ENCODE data around the gene DZIP3. TPM values are rescaled to one million over a fixed set of nuclear protein-coding genes. Genes with fewer than 3 reads are reported as not detected.

The DZIP3 gene, protein sequence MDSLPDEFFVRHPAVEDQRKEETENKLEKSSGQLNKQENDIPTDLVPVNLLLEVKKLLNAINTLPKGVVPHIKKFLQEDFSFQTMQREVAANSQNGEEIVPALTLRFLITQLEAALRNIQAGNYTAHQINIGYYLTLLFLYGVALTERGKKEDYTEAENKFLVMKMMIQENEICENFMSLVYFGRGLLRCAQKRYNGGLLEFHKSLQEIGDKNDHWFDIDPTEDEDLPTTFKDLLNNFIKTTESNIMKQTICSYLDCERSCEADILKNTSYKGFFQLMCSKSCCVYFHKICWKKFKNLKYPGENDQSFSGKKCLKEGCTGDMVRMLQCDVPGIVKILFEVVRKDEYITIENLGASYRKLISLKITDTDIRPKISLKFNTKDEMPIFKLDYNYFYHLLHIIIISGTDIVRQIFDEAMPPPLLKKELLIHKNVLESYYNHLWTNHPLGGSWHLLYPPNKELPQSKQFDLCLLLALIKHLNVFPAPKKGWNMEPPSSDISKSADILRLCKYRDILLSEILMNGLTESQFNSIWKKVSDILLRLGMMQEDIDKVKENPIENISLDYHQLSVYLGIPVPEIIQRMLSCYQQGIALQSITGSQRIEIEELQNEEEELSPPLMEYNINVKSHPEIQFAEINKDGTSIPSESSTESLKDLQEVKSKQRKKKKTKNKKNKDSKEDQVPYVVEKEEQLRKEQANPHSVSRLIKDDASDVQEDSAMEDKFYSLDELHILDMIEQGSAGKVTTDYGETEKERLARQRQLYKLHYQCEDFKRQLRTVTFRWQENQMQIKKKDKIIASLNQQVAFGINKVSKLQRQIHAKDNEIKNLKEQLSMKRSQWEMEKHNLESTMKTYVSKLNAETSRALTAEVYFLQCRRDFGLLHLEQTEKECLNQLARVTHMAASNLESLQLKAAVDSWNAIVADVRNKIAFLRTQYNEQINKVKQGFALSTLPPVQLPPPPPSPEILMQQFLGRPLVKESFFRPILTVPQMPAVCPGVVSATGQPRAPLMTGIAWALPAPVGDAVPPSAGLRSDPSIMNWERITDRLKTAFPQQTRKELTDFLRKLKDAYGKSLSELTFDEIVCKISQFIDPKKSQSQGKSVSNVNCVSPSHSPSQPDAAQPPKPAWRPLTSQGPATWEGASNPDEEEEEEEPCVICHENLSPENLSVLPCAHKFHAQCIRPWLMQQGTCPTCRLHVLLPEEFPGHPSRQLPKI
- 8.8 and 13.6 TPM in 2 replicates for total RNA-seq

GRCh38 chr3:108589081-108589997 lies at the start of gene DZIP3, which contains the start of gene CIP2A:
DZIP3 (plus strand) TSS chr3:108589722; CDS start chr3:108605407, 15,685 bp downstream.
CIP2A (minus strand) TSS chr3:108589438; CDS start chr3:108589375, 63 bp downstream.

Other genes with a start within 250 kb of the DZIP3 start
- 0.33 and 2.3 TPM in 2 replicates for gene MYH15, start 79.1 kb upstream of the DZIP3 start, total RNA-seq
- gene CIP2A, start 284 bp upstream of the DZIP3 start, total RNA-seq = 6.2 and 9.8 TPM in 2 replicates
- not detected in 2 replicates for gene RETNLB, start 167.7 kb downstream of the DZIP3 start, total RNA-seq
- gene TRAT1, start 233.1 kb downstream of the DZIP3 start, total RNA-seq = not detected in 2 replicates